Uterus (tissue), 2 donors: ENCODE results near the gene TSHZ2.

Experiments used
- CTCF ChIP-seq, 4 experiments: fragments of 200-600 bp in 2 of 4; fragments of 450-650 bp in 2 of 4; sonication (generic) in 2 of 4; IDR thresholded peaks; one replicate each; pipeline ENCODE4 v1.5.1; 2016 to 2019; ENCODE audit warnings: antibody characterized with exemption in 4 of 4, mild to moderate bottlenecking in 2 of 4, moderate library complexity in 1 of 4
- POLR2A ChIP-seq, 2 donors: fragments of 450-650 bp; IDR thresholded peaks; one replicate each; pipeline ENCODE4 v1.6.1; 2016; ENCODE audit warnings: antibody characterized with exemption in 2 of 2, mild to moderate bottlenecking in 1 of 2, moderate library complexity in 1 of 2

GRCh38 chr20:53338716-53339115 is 366.6 kb downstream of the TSHZ2 start:
- TF ChIP-seq CTCF (IDR thresholded peaks at IDR 0.05) = no peak
- no peak for TF ChIP-seq POLR2A (IDR thresholded peaks at IDR 0.05)
